Muscle layer of duodenum (tissue), 2 donors: ENCODE data around the gene NECTIN1.

ENCODE experiments used
- H3K27ac ChIP-seq: one replicate; pipeline ENCODE4 v1.7.0; 2013; ENCODE audit warnings: mild to moderate bottlenecking, low read length
- H3K27me3 ChIP-seq: one replicate; pipeline ENCODE4 v1.7.0; 2013; ENCODE audit warnings: low read depth, mild to moderate bottlenecking, control low read depth, low read length
- H3K36me3 ChIP-seq, 2 donors: one replicate each; pipeline ENCODE4 v1.7.0; 2013; ENCODE audit warnings: low read length in 2 of 2, control low read depth in 1 of 2, mild to moderate bottlenecking in 1 of 2; ENCODE audit not compliant: insufficient read depth in 2 of 2, control insufficient read depth in 1 of 2
- H3K4me1 ChIP-seq, 2 donors: one replicate each; pipeline ENCODE4 v1.7.0; 2013; ENCODE audit warnings: low read length in 2 of 2, mild to moderate bottlenecking in 2 of 2, control low read depth in 1 of 2, moderate library complexity in 1 of 2; ENCODE audit not compliant: insufficient read depth in 2 of 2, control insufficient read depth in 1 of 2
- H3K4me3 ChIP-seq, 2 donors: one replicate each; pipeline ENCODE4 v1.7.0; 2013; ENCODE audit warnings: low read length in 2 of 2, low read depth in 1 of 2, mild to moderate bottlenecking in 1 of 2
- H3K9me3 ChIP-seq, 2 donors: one replicate each; pipeline ENCODE4 v1.7.0; 2013; ENCODE audit warnings: low read length in 2 of 2, control low read depth in 1 of 2, mild to moderate bottlenecking in 1 of 2; ENCODE audit not compliant: control insufficient read depth in 1 of 2
- donor health status: healthy.

Gene NECTIN1

GRCh38 chr11:119641983-119642745 is 86.8 kb downstream of the NECTIN1 start:
- Histone ChIP-seq H3K4me1 (no peaks in the 10 kb centered on the region), H3K27ac (no peak overlapping the region), H3K27me3 (peaks cover 4% of the 10 kb centered on the region), H3K9me3 (no peaks in the 10 kb centered on the region), H3K36me3 (no peaks in the 10 kb centered on the region), H3K4me3 (no peak overlapping the region)

GRCh38 chr11:119640541-119640940 is 88.5 kb downstream of the NECTIN1 start:
- H3K9me3 ChIP-seq: no peaks in the 10 kb centered on the region
- no peak overlapping the region for H3K4me3 ChIP-seq
- H3K4me1 ChIP-seq: no peaks in the 10 kb centered on the region
- no peak overlapping the region for H3K27ac ChIP-seq
- no peaks in the 10 kb centered on the region for H3K36me3 ChIP-seq
- H3K27me3 ChIP-seq: peaks cover 4% of the 10 kb centered on the region

- Histone ChIP-seq H3K36me3 (no peaks in the 10 kb centered on the region), H3K27me3 (peaks cover 4% of the 10 kb centered on the region), H3K27ac (no peak overlapping the region), H3K9me3 (no peaks in the 10 kb centered on the region), H3K4me1 (no peaks in the 10 kb centered on the region), H3K4me3 (no peak overlapping the region)
Observed at GRCh38 chr11:119639642-119640205, 89.3 kb downstream of the NECTIN1 start.

GRCh38 chr11:119638851-119639250 is 90.1 kb downstream of the NECTIN1 start:
- H3K4me3 ChIP-seq: no peak overlapping the region
- H3K27me3 ChIP-seq: peaks cover 4% of the 10 kb centered on the region
- H3K36me3 ChIP-seq: no peaks in the 10 kb centered on the region
- no peaks in the 10 kb centered on the region for H3K4me1 ChIP-seq
- H3K9me3 ChIP-seq: no peaks in the 10 kb centered on the region
- no peak overlapping the region for H3K27ac ChIP-seq

- H3K9me3 ChIP-seq: no peaks in the 10 kb centered on the region
- peaks cover 3% of the 10 kb centered on the region for H3K27me3 ChIP-seq
- no peak overlapping the region for H3K27ac ChIP-seq
- no peaks in the 10 kb centered on the region for H3K36me3 ChIP-seq
- H3K4me3 ChIP-seq: no peak overlapping the region
- no peaks in the 10 kb centered on the region for H3K4me1 ChIP-seq
Observed at GRCh38 chr11:119637481-119637880, 91.5 kb downstream of the NECTIN1 start.

GRCh38 chr11:119635776-119636175 is 93.2 kb downstream of the NECTIN1 start:
- Histone ChIP-seq H3K9me3 (no peaks in the 10 kb centered on the region), H3K27ac (no peak overlapping the region)

GRCh38 chr11:119635041-119635740 is 93.8 kb downstream of the NECTIN1 start:
- Histone ChIP-seq H3K4me1 (no peaks in the 10 kb centered on the region), H3K27ac (no peak overlapping the region), H3K27me3 (no peaks in the 10 kb centered on the region), H3K4me3 (no peak overlapping the region), H3K9me3 (no peaks in the 10 kb centered on the region), H3K36me3 (no peaks in the 10 kb centered on the region)

More at GRCh38 chr11:119635776-119636175, 93.2 kb downstream of the NECTIN1 start:
- no peaks in the 10 kb centered on the region for H3K36me3 ChIP-seq
- H3K27me3 ChIP-seq: no peaks in the 10 kb centered on the region
- no peaks in the 10 kb centered on the region for H3K4me1 ChIP-seq
- no peak overlapping the region for H3K4me3 ChIP-seq

- H3K9me3 ChIP-seq: no peaks in the 10 kb centered on the region
- no peak overlapping the region for H3K4me3 ChIP-seq
- H3K36me3 ChIP-seq: no peaks in the 10 kb centered on the region
- no peaks in the 10 kb centered on the region for H3K27me3 ChIP-seq
- H3K27ac ChIP-seq: no peak overlapping the region
- H3K4me1 ChIP-seq: no peaks in the 10 kb centered on the region
Observed at GRCh38 chr11:119634301-119634700, 94.7 kb downstream of the NECTIN1 start.

GRCh38 chr11:119629834-119630624 is 99.0 kb downstream of the NECTIN1 start:
- Histone ChIP-seq H3K4me1 (peaks cover 0 to 4% of the 10 kb centered on the region in 2 donors), H3K36me3 (no peaks in the 10 kb centered on the region), H3K27me3 (no peaks in the 10 kb centered on the region), H3K4me3 (no peak overlapping the region), H3K27ac (no peak overlapping the region), H3K9me3 (no peaks in the 10 kb centered on the region)

- Histone ChIP-seq H3K27me3 (no peaks in the 10 kb centered on the region), H3K9me3 (no peaks in the 10 kb centered on the region), H3K27ac (no peak overlapping the region), H3K36me3 (no peaks in the 10 kb centered on the region), H3K4me3 (no peak overlapping the region), H3K4me1 (peaks cover 0 to 4% of the 10 kb centered on the region in 2 donors)
Observed at GRCh38 chr11:119629085-119629484, 99.9 kb downstream of the NECTIN1 start.

GRCh38 chr11:119627286-119627685 is 101.7 kb downstream of the NECTIN1 start:
- H3K4me3 ChIP-seq: no peak overlapping the region
- no peak overlapping the region for H3K27ac ChIP-seq
- no peaks in the 10 kb centered on the region for H3K36me3 ChIP-seq
- peaks cover 0 to 4% of the 10 kb centered on the region in 2 donors for H3K4me1 ChIP-seq
- H3K9me3 ChIP-seq: no peaks in the 10 kb centered on the region
- H3K27me3 ChIP-seq: no peaks in the 10 kb centered on the region
